OCI-M1 (cell line): ENCODE results near the gene EEIG1.

ENCODE experiments used
- DNase-seq: peaks from one replicate; lab custom pipeline; 2025; lab: John Stamatoyannopoulos, UW

The EEIG1 gene

GRCh38 chr9:127974769-127975261 lies 6.0 kb downstream of the EEIG1 start:
- DNase-seq: no peak

- no peak for DNase-seq
Observed at GRCh38 chr9:127974001-127974768, 6.6 kb downstream of the EEIG1 start.

GRCh38 chr9:127973169-127974000 lies 7.4 kb downstream of the EEIG1 start:
- no peak for DNase-seq

GRCh38 chr9:127972236-127972871 lies 8.4 kb downstream of the EEIG1 start:
- DNase-seq: no peak

GRCh38 chr9:127971357-127972235 lies 9.2 kb downstream of the EEIG1 start:
- no peak for DNase-seq

DNA sequence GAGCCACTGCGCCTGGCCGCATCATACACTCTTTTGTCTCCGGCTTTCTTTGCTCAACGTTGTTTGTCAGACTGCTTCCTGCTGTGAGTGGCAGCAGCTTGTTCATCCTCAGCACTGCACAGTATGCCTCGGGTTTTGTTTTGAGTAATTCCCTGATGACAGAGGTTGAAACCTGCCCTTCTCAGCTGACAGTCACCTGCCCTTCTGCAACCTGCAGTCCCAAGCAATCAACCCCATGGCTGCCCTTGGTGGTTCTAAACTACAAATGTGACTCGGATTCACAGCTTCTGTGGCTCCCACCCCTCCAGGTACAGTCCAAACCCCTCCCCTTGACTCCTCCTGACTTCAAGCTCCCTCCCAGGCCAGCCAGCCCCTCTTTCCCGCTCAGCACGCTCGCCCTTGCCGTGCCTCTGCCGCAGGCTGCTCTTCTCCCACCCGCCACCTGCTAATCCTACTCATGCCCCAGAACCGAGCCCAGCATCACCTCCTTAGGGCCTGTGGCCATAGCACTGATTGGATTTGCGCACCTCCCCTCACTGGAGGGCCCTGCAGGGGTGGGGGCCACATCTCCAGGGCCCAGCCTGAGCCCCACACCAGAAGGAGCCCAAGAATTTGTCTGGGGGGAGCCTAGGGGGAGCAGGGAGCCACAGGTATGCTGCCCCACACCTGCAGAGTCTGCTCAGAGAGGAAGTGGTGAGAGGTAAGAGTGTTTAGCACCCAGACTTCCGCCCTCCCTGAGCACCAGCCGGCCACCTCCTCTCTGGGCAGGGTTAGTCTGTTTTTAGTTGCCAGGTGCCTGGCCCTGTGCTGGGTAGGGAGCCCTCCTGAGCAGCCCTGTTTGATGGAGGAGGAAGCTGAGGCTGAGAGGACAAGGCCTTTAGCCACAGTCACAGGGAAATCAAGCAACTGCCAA lies 10.1 kb downstream of the EEIG1 start:
- no peak for DNase-seq

DNA sequence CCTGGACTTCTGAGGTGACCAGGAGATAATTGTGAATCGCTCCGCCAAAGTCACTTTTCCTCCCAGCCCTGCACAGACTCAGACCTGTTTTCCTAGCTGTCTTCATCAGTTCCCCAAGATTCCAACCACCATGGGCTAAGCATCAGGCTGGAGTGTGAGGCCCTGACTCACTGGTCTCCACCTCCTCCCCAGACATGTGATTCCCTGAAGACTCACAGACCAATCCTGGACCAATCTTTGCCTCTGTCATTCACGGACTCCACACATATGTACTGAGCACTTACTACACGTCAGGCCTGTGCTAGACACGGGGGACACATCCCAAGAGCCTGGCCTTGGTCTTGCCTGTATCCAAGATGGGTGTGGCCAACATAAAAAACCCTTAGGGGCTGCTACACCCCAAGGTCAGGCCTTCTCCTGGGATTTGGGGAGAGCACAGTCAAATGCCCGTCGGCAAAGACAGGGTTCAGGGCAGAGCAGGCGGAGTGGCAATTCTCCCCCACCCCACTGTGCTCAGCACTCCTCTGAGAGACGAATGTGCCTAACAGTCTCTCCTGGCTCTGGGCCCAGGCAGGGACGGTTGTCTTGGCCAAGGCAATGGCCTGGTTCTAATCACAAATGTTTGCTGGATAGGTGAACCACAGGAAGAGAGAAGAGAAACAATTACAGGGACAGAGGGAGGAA lies 11.9 kb downstream of the EEIG1 start:
- DNase-seq: no peak

DNA sequence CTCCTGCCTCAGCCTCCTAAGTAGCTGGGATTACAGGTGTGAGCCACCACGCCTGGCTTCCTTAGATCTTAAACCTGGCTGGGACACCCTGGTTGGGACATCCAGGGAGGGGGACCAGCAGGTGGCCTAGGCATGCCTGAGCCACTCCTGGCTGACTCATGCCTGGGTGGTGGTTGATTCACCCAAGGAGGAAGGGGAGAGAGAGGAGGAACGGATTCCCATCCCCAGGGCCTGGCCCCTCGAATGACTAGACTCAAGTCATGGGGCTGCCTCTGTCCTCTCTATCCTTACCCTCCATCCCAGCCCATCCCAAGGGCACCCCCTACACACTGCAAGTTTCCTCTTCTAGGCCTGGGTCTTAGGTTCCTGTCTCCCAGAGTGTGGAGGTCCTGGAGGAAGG lies 12.7 kb downstream of the EEIG1 start:
- DNase-seq: no peak

- no peak for DNase-seq
Observed at GRCh38 chr9:127967151-127967809, 13.5 kb downstream of the EEIG1 start.

GRCh38 chr9:127966416-127967150 lies 14.2 kb downstream of the EEIG1 start:
- no peak for DNase-seq

GRCh38 chr9:127965953-127966352 lies 14.8 kb downstream of the EEIG1 start:
- DNase-seq: no peak

DNA sequence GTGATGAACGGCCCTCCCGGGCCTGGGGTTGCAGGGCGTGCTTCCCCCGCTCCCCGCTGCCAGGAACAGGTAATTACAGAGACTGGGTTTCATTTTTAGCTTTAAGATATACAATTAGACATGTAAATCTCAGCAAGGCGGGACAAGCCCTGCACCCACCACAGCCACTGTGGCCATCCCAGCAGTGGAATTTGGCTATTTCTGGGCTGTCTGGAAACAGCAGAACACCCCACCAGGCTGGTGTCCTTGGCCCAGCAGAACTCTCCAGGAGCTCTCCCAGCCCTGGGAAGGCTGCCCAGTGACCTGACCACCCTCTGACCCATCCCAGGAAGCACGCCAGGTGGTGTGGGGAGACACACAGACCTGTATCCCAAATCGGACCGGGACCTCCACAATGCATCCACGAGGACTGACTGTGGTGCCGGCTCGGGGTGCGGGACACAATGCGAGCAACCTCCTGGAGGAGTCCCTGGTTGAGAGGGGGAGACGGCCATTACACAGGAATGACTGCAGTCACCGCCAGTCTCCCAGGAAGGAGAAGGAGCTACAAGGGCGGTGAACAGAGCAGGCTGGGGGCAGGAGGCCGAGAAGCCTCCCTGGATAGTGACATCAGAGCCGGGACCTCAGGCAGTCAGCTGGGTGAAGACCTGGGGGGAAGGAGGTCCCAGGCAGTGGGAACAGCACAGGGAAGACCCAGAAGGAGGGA lies 17.3 kb downstream of the EEIG1 start:
- DNase-seq: no peak

- no peak for DNase-seq
Observed at GRCh38 chr9:127963041-127963358, 17.8 kb downstream of the EEIG1 start.

GRCh38 chr9:127962278-127962677 lies 18.5 kb downstream of the EEIG1 start:
- no peak for DNase-seq

DNA sequence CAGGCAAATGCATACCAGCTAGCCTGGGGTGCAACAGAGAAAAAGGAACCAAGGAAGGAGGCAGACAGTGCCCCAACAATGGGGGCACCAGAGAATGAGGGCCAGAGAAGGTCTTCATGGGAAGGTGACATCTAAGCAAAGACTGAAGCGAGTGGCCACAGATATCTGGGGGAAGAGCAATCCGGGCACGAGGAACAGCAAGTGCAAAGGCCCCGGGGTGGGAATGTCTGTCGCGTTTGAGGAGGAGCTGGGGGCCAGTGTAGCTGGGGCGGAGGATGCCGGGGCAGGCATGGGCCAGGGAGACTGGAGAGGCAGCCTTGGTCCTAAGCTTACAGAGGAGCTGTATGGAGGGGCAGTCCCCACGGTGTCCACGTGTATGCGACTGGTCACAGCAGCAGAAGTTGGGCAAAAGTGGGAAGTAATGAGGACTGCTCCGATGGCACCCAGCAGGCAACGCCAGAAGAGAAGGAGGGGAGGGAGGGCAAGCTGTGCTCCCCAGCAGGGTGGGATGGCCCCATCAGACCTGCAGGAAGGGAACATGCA lies 19.1 kb downstream of the EEIG1 start:
- no peak for DNase-seq

- DNase-seq: no peak
Observed at GRCh38 chr9:127961155-127961490, 19.7 kb downstream of the EEIG1 start.

DNA sequence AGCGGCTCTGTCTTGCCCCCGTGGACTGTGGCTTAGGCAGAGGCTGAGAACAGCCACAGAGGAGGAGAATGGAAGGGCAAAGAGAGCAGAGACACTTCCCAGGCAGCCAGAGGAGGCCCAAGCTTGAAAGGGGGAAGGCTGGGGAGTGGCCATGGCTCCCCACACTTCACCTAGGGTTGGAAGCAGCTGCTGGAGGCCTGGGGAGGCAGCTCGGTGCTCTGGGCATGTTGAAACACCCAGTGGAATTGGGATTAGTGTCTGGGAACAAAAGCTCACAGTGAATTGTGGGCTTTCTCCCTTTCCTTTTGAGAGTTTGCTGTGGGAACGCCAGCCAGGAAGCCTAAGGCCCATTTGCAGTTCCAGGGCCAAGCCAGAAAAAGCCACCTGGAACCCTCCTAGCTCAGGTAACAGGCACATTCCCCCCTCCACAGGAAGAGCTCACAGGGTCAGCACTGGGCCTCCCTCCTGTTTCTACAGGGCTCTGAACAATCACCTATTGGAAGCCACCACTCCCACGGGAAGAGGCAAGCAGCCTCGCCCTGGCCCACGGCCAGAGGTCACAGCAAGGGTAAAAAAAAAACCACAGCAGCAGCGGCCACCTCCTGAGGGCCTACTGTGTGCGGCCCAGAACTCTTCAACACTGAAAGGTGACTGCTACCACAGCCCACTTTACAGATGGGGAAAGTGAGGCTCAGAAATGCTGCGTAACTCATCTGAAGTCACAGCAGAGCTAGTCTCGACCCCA lies 20.2 kb downstream of the EEIG1 start:
- no peak for DNase-seq
